Epidermal melanocyte (primary cell): ENCODE measurements around the gene BCL7C.
"Not testable (repeated sequence)": the region's sequence is repeated elsewhere in the genome, so short reads cannot be mapped to it uniquely, and the experiment has no call there.

Source experiments
- DNase-seq: peaks from one replicate; pipeline ENCODE4 v3.0.0; 2011; ENCODE audit warnings: low spot score; ENCODE audit not compliant: insufficient read length

The BCL7C gene

GRCh38 chr16:30866031-30866430 is 27.8 kb downstream of the BCL7C start:
- no peak for DNase-seq

GRCh38 chr16:30863178-30863577 is 30.7 kb downstream of the BCL7C start:
- not testable (repeated sequence) for DNase-seq

- not testable (repeated sequence) for DNase-seq
Observed at GRCh38 chr16:30860729-30861128, 33.1 kb downstream of the BCL7C start.

- DNase-seq, result no peak
Observed at GRCh38 chr16:30858829-30859423, 35.0 kb downstream of the BCL7C start.

GRCh38 chr16:30858111-30858495 is 35.8 kb downstream of the BCL7C start:
- no peak for DNase-seq

GRCh38 chr16:30853758-30854157 is 40.1 kb downstream of the BCL7C start:
- no peak for DNase-seq

- DNase-seq, result no peak
Observed at GRCh38 chr16:30850246-30850645, 43.6 kb downstream of the BCL7C start.

- DNase-seq, result no peak
Observed at GRCh38 chr16:30846649-30847402, 47.1 kb downstream of the BCL7C start.

GRCh38 chr16:30844671-30845449 is 49.0 kb downstream of the BCL7C start:
- DNase-seq, result peak; percentile 84

GRCh38 chr16:30844346-30844670 is 49.6 kb downstream of the BCL7C start:
- no peak for DNase-seq

GRCh38 chr16:30843501-30843900 is 50.4 kb downstream of the BCL7C start:
- no peak for DNase-seq

- DNase-seq, result no peak
Observed at GRCh38 chr16:30842971-30843370, 50.9 kb downstream of the BCL7C start.

GRCh38 chr16:30841332-30841731 is 52.5 kb downstream of the BCL7C start:
- DNase-seq, result no peak

GRCh38 chr16:30840611-30841010 is 53.3 kb downstream of the BCL7C start:
- no peak for DNase-seq

GRCh38 chr16:30839523-30840227 is 54.2 kb downstream of the BCL7C start:
- DNase-seq, result no peak

- DNase-seq, result no peak
Observed at GRCh38 chr16:30838876-30839471, 54.9 kb downstream of the BCL7C start.

- no peak for DNase-seq
Observed at GRCh38 chr16:30837904-30838303, 56.0 kb downstream of the BCL7C start.
